ENCODE data around the gene WASHC2C.
"Not testable (repeated sequence)": the region's sequence is repeated elsewhere in the genome, so short reads cannot be mapped to it uniquely, and the experiment has no call there.

Gene WASHC2C

DNA sequence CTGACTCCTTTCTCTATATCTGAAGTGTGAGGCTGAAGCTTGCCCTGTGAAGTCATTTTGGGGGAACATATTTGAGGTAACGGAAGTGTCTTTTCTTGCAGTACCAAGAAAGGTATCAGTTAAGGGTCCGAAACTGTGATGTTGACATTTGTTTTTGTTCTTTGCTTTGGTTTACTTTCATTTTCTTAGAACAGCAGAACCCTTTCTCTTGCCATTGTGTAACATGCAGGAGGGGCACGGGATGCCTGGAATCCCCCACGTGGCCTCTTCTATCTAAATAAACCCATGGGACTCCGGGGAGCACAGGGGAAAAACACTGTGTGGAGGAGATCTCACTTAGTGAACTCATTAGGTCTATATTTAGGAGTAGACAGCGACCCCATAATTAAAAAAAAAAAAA lies 34.6 kb downstream of the WASHC2C start:
- DNase-seq (ENCODE audit: low read depth, low spot score), result not testable (repeated sequence)

DNA sequence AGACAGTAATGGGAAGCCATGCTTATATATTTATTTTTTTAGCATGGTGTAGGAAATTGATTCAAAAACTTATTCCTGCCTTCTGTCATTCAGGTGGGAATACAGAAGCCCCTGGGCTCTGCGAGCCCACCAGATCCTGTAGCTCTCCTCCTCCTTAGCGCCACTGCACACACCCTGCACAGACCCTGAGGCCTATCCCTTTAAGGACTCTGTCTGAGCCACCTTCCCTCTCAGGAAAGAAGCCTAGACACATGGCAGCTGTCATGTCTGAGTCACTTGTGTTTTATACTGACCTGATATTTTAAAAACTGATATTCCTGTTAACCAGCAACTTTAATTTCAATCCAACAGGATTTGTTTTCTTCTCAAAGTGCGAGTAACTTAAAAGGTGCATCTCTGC lies 36.0 kb downstream of the WASHC2C start:
- not testable (repeated sequence) for DNase-seq (ENCODE audit: low read depth, low spot score)

DNA sequence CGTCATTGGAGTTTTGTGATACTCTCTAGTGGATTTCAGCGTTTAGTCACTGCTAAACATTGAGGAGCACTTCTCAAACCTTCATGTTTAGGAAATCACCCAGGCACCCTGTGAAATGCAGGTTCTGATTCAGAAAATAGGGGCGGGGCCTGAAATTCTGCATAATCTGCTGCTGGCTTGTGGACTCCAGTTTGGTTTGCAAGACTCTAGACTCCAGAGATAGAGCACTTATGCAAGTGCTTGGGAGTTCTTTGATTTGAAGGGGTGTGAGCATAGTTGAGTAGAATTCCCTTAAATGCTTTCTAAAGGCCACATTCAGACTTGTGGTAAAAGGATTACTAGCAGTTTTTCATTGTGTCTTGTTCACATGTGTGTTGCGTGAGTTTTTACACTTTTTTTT lies 41.3 kb downstream of the WASHC2C start:
- not testable (repeated sequence) for DNase-seq (ENCODE audit: low read depth, low spot score)

DNA sequence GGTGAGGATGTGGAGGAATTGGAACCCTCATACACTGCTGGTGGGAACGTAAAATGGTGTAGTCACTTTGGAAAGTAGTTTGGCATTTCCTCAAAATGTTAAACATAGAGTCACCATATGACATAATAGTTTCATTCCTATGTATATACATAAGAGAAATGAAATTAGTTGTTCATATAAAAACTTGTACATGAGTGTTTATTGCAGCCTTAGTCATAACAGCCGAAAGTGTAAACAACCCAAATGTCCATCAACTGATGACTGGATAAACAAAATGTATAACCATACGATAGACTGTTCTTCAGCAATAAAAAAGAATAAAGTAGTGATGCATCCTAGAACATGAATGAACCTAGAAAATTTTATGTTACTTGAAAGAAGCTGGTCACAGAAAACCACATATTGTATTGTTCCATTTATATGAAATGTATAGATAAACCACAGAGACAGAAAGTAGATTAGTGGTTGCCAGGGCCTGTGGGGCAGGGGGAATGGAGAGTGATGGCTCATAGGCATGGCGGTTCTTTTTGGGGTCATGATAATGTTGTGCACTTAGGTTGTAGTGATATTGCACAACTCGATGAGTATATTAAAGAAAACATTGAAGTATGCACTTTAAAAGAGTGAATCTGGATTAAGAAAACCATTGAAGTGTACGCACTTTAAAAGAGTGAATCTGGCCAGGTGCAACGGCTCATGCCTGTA lies 44.8 kb downstream of the WASHC2C start:
- not testable (repeated sequence) for DNase-seq (ENCODE audit: low read depth, low spot score)

DNA sequence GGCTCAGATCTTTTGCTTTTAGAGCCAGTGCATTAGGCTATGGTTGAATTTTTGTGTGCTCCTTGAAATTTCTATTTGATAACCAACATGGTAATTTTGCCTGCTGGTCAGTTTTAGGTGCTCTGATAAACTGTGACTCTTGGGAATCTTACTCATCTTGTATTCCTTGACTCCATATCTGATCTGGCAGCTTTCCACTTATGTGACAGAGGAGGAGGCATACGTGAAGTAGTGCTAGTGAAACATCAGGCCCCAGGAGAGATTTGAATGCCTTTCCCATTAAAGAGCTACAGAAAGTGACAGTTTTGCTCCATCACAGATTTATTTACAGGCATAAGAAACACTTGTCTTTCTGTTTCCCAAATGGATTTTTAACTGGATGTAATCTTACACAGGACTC lies 59.2 kb downstream of the WASHC2C start:
- not testable (repeated sequence) for DNase-seq (ENCODE audit: low read depth, low spot score)

DNA sequence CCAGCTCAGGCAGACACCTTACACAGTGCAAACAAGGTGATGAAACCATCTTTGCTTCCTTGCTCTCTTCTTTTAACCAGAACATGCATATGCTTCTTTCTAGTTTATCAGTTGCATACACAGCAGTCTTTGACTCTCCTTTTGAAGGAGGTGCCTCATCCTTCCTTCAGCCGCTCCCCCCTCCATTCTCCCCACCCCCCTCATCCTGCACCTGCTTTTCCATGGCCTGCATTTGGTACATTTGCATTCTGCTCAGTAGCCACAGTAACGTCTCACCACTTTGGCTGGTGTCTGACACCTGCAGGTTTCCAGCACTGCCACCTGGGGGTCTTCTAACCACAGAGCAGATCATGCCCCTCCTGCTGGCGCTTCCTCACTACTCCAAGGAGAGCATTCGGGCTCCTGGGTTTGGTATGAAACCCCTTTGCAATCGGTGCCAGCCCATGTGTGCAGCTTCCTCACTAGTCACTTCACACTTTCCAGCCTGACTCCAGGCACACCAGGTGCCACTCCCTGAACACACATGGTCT lies 60.2 kb downstream of the WASHC2C start:
- not testable (repeated sequence) for DNase-seq (ENCODE audit: low read depth, low spot score)

DNA sequence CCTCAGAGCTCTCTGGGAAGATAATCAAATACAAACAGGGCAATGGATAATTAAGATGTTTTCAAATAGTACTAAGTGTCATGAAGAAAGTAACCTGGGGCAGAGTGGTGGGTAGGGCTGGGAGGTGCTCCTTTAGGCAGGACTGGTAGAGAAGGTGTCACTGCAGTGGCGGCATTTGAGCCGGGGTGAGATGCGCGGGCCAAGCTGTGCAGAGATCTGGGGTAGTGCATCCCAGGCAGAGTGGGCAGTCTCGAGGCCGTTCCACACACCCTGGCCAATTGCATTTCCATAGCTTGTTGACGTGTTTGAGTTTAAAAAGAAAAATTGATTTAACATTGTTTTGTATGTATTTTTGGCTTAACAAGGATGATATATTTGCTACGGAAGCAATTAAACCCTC lies 62.9 kb downstream of the WASHC2C start:
- not testable (repeated sequence) for DNase-seq (ENCODE audit: low read depth, low spot score)

DNA sequence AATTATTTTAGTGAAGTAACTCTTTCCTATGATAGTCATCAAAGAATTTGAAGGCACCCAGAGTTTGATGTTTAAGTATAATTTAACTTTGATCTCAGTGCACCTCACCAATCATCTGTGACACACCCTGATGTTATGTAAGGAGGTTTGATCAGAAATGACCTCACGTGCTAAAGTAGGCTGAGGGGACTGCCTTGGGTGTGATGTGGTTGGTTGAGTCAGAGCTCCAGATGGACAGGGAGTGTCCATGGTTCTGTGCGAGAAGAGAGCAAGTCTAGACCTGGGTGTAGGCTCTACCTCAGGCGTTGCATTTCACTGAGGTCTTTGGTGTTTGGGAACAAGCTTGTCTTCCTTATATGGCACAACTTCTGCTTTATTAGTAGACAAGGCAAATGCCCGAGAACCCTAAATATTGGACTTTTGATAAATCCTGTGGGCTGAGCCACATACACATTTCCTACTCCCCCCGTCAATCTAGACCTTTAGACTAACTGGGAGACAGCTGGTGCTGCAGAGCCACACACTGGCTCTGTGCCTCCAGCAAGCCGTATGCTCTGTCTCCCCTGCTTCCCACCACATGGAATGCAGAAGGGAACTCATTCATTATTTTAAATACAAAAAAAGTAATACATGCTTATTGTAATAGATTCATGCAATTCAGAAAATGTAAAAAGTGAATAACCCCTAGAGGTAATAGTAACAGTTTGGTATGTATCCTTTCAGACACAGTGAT lies 63.8 kb downstream of the WASHC2C start:
- not testable (repeated sequence) for DNase-seq (ENCODE audit: low read depth, low spot score)

DNA sequence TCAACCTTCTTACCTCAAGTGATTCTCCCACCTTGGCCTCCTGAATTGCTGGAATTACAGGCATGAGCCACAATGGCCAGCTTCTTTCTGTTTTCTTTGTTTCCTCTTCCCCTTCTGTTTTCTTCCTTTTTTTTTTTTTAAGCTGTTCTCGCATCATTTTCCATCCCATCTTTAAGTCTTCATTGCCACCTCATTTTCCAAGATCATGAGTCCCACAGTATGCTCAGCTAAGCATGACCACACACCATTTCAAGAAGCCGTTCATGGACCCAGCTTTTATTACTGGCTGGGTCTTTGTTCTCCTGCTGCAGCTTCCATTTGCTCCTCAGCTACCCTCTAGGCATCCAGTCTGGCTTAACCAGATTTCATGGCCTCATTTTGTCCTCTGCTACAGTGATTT lies 67.7 kb downstream of the WASHC2C start:
- DNase-seq (ENCODE audit: low read depth, low spot score), result not testable (repeated sequence)

DNA sequence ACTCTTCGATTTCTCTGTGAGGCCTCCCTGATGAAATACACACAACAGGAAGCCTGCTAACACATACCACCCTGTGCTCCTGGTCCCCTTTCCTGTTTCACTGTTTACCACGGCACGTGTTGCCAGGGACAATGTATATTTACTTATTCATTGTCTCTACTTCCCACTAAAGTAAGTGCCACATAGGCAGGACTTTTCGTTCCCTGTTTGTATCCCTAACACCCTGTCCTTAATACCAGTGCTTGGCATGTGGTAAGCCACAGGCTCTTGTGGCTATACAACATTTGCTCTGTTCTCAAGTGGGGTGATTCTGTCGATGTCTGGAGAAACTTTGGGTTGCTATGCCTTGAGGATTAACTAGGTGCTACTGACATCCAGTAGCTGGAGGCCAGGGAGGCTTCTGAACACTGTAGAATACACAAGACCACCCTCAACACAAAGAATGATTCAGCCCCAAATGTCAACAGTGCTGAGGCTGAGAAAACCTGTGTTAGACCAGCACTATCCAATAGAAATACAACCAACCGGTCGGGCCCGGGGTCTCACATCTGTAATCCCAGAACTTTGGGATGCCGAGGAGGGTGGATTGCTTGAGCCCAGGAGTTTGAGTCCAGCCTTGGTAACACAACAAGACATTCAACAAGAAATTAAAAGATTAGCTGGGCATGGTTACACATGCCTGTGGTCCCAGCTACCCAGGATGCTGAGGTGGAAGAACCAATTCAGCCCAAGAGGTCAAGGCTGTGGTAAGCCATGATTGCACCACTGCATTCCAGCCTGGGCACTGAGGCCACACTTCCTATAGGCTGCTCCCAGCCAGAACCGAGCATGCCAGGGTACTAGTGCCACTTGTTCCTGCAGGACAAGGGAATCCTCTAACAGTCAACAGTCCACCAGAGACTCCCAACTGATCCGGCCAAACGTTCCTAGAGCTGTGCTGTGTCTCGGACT lies 76.3 kb downstream of the WASHC2C start:
- not testable (repeated sequence) for DNase-seq (ENCODE audit: low read depth, low spot score)

DNA sequence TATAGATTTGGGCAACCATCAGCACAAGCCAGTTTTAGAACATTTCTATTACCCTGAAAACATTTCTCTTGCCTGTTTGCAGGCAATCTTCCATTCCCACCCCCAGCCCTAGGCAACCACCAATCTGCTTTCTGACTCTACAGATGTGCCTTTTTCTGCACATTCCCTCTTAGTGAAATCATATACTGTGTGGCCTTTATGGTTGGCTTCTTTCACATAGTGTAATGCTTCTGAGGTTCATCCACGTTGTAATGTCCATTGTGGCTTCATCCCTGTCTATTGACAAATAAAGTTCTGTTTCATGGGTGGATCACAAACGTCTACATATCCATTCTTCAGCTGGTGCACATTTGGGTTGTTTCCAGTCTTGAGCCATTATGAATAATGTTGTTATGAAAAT lies 77.9 kb downstream of the WASHC2C start:
- not testable (repeated sequence) for DNase-seq (ENCODE audit: low read depth, low spot score)

DNA sequence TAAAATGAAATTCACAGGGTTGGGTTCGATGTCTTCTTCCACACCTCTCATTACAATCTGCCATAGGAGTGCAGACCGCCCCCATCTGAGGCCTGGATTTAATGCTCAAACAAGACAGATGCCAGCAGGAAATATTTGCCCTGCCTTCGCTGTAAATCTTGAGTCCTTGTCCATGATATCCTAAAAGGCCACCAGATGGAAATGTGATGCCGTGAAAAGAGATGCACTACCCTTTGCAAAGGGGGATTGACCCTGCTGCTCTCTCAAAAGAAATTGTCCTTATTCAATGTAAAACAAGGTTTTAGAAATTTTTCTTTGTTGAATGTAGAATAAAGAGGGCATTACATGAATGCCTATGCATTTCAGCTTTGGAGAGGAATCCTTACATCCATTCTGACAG lies 82.8 kb downstream of the WASHC2C start:
- DNase-seq (ENCODE audit: low read depth, low spot score), result no peak

DNA sequence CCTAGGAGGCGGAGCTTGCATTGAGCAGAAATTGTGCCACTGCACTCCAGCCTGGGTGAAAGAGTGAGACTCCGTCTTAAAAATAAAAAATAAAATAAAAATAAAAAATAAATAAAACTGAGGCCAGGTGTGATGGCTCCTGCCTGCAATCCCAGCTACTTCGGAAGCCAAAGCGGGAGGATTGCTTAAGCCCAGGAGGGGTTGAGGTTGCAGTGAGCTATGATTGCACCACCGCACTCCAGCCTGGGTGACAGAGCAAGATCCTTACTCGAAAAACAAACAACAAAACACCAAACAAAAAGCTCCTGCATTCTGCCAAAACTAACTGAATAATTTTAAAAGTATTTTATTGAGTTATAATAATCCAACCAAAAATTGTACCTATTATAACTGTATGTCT lies 84.0 kb downstream of the WASHC2C start:
- DNase-seq (ENCODE audit: low read depth, low spot score), result no peak

DNA sequence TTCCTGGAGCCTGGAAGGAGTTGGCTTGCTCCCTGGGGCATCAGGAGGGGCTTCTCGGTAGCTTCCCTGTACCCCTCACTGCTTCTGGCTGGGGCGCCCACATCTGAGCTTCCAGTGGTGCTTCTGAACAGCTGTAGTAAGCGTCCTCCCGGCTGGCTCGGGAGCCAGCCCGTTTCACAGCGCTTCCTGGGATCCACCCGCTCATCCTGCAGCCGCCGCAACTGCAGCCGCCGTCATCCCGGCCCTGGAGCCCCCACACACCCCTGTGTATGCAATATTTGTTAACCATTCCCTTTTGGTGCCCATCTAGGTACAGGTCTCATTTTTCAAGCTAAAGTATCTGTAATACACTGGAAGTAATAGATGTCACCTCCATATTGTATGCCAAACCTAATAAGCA lies 85.9 kb downstream of the WASHC2C start:
- not testable (repeated sequence) for DNase-seq (ENCODE audit: low read depth, low spot score)

DNA sequence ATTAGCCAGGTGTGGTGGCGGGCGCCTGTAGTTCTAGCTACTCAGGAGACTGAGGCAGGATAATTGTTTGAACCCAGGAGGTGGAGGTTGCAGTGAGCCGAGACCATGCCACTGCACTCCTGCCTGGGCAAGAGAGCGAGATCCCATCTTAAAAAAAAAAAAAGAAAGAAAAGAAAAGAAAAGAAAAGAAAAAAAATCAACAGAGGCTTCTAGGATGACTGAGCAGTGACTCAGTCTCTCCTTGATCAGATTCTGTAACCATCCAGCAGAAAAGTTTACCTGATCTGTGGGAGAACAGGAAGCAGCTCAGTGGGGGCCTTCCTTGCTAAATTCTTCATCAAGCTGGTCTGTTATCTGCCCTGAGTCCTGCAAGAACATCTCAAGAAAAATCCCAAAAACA lies 87.1 kb downstream of the WASHC2C start:
- not testable (repeated sequence) for DNase-seq (ENCODE audit: low read depth, low spot score)

DNA sequence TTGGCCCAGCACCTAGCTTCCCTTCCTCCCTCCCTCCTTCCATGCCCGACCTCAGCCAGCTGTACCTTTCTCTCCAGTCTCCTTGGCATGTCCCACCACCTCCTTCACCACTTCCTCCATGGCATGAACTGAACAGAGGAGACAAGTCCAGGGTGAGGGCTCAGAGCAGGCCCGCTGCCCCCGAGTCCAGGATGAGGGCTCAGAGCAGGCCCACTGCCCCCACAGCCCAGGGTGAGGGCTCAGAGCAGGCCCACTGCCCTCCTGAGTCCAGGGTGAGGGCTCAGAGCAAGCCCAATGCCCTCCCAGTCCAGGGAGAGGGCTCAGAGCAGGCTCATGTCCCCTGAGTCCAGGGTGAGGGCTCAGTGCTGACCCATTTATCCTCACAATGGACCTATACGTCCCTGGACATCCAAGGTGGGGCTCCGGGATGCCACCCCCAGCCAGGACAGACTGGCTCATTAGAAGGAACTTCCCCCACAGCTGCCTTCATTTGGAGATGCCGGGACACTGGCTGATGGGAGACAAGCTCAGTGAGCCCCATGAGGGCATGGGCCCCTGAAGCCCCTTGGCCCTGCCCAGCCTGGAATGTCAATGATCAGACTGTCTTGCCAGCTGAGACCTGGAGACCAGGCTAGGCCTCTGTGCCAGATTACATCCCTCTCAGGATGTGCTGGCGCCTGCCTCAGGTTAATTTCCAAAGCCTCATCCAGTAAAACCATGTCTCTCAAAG lies 90.2 kb downstream of the WASHC2C start:
- no peak for DNase-seq (ENCODE audit: low read depth, low spot score)

DNA sequence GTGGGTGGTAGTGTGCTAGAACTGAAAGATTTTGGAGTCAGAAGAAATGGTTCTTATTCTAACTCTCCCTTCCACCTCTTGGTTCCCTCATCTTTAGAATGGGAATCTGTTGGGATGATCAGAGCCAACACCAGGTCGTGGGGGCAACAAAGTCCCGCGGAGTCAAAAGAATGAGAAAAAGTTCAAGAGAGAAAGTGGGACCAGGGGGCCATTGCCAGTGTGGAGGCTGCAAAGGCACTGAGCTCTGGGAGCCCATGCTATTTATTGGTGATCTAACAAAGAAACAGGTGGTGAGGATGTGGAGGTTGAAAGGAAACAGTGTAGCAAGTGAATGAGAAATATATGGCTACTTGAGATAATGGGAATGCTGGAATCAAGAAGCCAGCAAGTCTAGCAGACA lies 90.8 kb downstream of the WASHC2C start:
- DNase-seq (ENCODE audit: low read depth, low spot score), result no peak

DNA sequence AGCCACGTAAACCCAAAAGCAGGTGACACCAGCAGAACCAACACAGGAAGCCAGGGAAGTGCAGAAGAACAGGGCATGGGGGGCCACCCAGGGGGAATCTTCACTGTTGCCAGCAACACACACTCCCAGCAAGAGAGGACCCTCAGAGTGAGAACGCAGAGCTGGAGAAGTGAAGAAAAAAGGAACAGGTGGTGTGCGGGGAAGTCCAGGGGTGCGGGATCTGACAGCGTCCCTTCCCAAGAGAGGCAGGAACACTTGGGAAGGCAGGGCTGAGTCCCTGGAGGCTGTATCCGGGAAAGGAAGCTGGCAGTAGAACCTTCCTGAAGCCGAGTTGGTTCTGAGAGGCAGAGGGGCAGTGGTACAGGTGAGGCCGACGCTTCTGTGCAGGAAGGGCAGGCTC lies 92.5 kb downstream of the WASHC2C start:
- DNase-seq (ENCODE audit: low read depth, low spot score), result no peak

DNA sequence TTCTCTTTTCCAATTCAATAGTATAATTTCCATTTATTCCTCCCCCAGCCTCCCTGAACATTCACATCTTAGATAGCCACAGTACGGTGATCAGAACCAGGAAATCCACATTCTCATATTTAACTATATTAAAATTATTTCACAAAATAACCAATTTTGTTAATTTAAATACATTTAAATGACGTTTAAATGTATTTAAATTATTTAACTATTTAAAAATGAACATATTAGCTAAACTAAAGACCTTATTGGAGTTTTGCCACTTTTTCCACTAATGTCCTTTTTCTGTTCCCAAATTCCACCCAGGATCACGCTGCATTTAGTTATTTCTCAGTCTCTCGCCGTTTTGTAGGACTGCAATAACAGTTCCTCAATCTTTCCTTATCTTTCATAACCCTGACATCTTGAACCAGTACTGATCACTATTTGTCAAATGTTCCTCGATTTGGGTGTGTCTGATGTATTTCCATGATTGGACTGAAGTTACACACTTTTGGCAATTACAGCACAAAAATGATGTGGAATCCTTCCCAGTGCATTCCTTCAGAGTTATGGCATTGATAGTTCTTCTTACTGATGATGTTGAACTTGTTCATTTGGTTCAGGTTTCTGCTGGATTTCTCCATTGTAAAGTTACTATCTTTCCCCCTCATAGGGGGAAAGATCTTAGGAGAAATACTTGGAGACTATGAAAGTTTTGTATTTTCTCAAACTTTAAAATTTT lies 93.2 kb downstream of the WASHC2C start:
- DNase-seq (ENCODE audit: low read depth, low spot score), result not testable (repeated sequence)

DNA sequence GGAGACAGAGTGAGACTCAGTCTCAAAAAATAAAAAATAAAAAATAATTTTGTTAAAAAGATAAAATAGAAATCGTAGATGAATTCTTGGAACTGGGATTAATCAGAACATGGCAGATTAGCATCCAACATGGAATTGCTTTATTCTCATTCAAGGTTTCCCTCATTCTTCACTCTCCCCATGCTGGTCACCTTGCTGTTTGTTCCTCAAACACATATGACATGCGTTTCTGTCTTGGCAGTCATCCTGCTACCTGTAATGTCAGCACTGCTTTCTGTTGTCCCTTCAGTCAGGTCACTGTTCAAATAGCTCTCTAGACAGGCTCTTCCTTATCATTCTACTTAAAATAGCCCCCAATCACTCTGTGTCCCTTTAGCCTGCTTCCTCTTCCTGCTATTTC lies 95.9 kb downstream of the WASHC2C start:
- not testable (repeated sequence) for DNase-seq (ENCODE audit: low read depth, low spot score)

Data from activated CD4-positive, CD25-positive, alpha-beta regulatory T cell treated with anti-CD3 and anti-CD28 coated beads, Interleukin-2, amount 50 U/mL, for 16 hours (primary cell).